Thyroid gland (tissue), 4 donors: Measurements from ENCODE around the gene ANKRD13B.

ENCODE experiments used
- CTCF ChIP-seq, 6 experiments: fragments of 200-600 bp in 3 of 6; fragments of 450-650 bp in 3 of 6; sonication (generic) in 3 of 6; IDR thresholded peaks; one replicate each; pipeline ENCODE4 v1.5.1; 2016 to 2019; ENCODE audit warnings: antibody characterized with exemption in 6 of 6, mild to moderate bottlenecking in 2 of 6, inconsistent platforms in 1 of 6, moderate library complexity in 1 of 6
- POLR2A ChIP-seq, 2 donors: fragments of 450-650 bp; IDR thresholded peaks; one replicate each; pipeline ENCODE4 v1.6.1; 2017; ENCODE audit warnings: antibody characterized with exemption in 2 of 2, mild to moderate bottlenecking in 2 of 2, moderate library complexity in 1 of 2

- TF ChIP-seq CTCF (IDR thresholded peaks at IDR 0.05) (no peak), POLR2A (IDR thresholded peaks at IDR 0.05) (no peak)
These were observed 17.5 kb downstream of the ANKRD13B start for GRCh38 chr17:29610395-29610794.
